Activated CD4-positive, alpha-beta T cell treated with anti-CD3 and anti-CD28 coated beads, Interleukin-2, Interleukin-4, amounts not matched to agents 100 ng/mL and 50 ng/mL, durations not matched to agents 16 hours and 8 hours (primary cell): ENCODE measurements around the gene FAM184B.

Experiments
- DNase-seq: peaks from one replicate; pipeline ENCODE4 v3.0.0-alpha.2; 2020; ENCODE audit warnings: low spot score

FAM184B gene

DNA sequence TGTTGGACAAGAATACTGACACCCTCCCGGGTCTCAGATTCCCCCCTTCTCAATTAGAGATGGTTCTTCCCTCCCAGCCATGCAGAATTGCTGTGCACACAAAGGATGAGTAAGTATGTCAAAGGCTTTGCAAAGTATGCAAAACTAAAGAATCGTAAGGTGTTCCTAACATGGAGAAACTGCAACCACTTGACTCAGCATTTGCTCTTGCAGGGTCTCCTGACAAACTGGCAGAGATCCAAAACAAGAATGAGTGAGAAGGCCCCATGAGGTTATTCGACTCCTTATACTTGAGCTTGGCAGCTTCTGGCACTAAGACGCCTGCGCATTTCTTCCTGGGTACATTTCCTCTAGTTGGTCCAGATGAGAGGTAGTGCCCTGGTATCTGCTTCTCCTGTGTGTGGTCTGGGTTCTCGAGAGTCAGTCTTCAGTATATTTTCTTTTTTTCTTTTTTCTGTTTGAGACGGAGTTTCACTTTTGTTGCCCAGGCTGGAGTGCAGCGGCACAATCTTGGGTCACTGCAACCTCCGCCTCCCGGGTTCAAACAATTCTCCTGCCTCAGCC is 8.2 kb downstream of the FAM184B start:
- no peak for DNase-seq

GRCh38 chr4:17771284-17771908 is 10.0 kb downstream of the FAM184B start:
- no peak for DNase-seq

DNA sequence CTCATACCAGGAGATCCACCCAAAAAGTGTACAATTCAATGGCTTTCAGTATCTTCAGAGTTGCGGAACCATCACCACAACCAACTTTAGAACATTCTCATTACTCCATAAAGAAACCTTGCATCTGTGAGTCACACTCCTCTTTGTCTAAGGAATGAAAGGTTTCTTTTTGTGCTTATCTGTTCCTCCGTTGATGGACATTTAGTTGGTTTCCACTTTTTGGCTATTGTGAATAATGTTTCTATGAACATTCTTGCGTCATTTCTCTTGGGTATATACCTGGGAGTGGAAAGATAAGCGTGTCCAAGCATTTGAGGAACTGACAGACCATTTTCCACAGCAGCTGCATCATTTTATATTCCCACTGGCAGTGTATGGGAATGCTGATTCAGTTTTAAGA is 10.6 kb downstream of the FAM184B start:
- no peak for DNase-seq

DNA sequence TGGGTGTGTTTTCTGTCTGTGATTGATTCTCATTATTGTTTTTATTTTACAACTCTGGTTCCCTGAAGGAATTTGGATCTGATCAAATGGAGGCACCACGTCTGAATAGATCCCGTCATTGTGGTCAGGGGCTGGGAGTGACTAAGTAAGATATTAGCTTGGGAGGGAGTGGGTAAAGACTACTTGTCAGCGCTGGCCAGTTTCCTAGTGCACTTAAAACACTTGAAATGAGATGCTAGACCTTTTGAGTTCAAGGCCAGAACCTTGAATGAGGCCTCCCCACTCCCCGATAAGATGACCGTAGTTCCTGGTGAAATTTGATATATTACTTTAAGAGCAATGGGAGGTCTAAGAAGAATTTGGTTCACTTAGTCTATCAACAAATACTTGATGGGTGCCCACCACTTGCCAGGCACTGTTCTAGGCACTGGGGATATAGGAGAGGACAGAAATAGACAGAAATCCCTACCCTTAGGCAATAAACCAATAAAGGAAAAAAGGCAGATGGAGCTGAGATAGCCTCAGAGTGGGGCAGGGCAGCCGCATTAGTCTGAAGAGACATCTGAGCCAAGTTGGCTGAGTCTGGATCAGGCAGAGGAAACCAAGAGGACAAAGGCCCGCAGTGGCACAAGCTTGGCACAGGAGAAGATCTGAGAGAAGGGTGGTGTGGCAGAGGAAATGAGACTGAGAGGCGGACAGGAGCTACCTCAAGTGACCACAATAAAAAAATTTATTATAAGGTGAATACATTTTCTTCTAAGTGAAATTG is 11.8 kb downstream of the FAM184B start:
- no peak for DNase-seq

- DNase-seq = no peak
Measured at GRCh38 chr4:17766826-17767458, 14.5 kb downstream of the FAM184B start.

DNA sequence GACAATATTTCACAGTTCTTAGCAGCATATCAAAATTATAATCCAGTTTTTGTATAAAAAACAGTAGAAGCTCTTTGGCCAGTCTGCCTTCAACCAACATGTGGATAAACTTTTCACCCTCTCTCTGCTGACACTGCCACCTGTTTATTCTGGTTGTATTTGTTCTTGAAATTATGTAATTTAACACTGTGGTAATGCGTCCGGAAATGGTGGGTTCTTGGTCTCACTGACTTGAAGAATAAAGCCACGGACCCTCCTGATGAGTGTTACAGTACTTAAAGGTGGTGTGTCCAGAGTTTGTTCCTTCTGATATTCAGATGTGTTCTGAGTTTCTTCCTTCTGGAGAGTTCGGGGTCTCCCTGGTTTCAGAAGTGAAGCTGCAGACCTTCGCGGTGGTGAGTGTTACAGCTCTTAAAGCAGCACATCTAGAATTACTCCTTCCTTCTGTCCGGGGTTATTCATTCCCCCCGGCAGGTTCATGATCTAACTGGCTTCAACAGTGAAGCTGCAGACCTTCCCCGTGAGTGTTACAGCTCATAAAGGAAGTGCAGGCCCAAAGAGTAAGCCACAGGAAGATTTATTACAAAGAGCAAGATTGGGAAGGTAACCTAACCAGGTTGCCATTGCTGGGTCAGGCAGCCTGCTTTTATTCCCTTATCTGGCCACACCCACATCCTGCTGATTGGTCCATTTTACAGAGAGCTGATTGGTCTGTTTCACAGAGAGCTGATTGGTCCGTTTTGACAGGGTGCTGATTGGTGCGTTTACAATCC is 15.7 kb downstream of the FAM184B start:
- no peak for DNase-seq

DNA sequence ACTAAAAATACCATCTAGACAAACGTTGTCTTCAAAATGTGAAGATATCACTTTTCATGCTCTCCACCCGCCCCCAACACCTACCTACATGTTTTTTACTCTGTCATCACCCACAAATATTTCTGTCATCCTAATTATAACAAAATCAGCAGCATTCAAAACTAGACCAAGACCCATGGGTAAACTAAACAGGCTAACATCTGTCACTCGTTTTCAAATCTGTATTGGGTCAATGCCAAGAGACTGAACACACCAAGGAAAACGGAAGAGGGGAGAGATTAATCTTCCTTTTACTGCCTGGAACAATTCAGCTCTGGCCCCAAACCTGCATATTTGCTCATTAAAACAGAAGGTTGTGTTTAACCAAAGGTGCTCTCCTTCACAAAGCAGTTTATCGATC is 17.5 kb downstream of the FAM184B start:
- DNase-seq = no peak

DNA sequence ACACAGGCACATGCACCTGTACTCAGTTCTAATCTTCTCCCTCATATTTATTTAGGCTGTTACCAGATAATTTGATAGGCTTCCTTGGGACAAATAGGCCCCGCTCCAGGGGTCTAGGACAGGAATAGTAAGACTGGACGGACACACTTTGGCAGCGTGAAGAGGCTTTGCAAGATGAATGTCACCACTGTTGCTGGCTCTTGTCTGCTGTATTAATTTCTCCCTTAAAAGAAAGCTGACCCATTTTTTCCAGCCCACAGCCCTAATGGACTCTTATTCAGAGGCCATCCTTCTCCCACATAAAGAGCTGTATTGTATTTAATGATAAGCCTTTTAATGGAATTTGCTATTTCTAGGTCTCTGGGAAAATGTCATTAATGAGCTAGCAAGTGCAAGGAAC is 18.0 kb downstream of the FAM184B start:
- DNase-seq = no peak

DNA sequence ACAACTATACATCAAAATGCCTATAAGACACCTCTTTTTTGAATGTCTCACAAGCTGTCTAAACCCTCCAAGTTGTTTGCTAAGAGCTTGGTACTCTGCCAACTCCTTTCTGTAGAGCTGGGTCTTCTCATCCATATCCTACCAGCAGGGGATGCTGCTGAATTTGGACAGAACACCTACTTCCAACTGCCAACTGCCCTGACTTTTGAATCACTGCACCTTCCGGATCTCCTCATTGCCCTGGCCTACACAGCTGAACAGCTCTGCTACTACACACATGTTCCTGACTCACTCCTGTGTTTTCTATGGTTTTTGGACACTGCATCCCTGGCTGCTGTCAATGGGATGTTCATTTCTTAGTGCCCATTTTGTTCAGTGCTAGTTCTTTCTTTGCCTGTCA is 18.7 kb downstream of the FAM184B start:
- DNase-seq = no peak

DNA sequence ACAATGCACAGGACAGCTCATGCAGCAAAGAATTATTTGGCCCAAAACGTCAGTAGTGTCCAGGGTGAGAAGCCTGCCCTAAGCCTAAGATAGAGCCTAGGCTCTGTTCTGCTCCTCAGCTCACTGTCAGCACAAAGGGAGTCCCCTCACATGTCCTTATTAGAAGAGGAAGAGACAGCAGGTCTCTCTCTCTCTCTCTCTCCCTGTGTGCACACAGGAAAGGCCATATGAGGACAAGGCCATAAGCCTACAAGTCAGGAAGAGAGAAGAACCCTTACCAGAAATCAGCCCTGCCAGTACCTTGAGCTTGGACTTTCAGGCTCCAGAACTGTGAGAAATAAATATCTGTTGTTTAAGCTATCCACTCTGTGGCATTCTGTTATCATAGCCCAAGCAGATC is 20.4 kb downstream of the FAM184B start:
- DNase-seq = no peak

- DNase-seq = no peak
Measured at GRCh38 chr4:17760626-17761025, 20.8 kb downstream of the FAM184B start.

- DNase-seq = no peak
Measured at GRCh38 chr4:17758485-17758884, 22.9 kb downstream of the FAM184B start.

DNA sequence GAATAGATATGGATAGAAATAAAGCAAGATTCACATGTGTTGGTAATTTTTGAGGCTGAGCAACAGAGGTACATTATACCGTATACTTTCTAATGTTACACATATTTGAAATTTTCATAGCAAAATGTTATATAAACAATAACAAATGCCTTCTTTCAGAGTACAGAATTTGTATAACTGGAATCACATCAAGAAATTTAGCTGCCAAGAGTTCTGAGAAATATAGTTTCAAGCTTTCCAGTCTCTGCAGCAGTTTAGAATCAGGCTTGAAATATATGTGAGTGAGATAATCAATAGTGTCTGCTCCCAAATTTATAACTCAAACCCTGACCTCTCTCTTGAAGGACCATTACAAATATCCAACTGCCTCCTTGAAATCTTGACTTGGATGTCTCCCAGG is 23.8 kb downstream of the FAM184B start:
- no peak for DNase-seq

- DNase-seq = no peak
Measured at GRCh38 chr4:17753646-17754045, 27.8 kb downstream of the FAM184B start.

- no peak for DNase-seq
Measured at GRCh38 chr4:17740702-17741101, 40.7 kb downstream of the FAM184B start.

DNA sequence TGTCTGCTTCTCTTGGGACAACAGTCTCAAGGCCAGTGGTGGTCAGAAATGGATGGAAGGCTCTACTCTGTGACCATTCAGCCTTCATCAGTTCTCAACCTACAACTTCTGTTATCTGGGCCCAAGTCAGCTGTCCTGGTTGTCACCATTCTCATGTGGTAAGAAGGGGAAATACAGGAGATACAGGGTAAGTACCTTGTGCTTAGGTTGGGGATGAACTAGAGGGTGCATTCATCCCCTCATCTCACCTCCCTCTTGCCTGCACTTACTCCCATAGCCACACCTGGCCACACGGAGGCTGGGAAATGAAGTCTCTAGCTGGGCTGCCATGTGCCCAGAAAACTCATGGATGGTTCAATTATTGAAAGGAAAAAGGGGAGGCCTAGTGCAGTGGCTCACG is 44.9 kb downstream of the FAM184B start:
- DNase-seq = no peak

GRCh38 chr4:17726911-17727310 is 54.5 kb downstream of the FAM184B start:
- DNase-seq = no peak

DNA sequence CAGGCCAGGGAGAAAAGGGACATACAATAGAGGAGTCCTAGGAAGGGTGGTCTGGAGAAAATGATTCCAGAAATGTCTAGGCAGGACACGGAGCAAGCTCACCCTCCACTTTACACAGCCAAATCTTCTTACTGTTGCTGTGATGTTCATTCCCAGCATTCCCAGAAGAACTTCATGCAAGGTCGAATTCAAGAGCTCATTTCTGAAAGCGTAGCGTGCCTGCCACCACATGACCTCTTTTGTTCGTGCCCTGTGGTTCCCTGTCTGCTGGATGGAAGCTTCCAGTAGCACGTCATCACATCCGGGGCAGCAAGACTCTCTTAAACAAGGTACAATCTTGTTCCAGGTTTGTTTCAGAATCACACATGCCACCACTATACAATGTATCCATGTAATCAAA is 57.8 kb downstream of the FAM184B start:
- DNase-seq = no peak

- DNase-seq = no peak
Measured at GRCh38 chr4:17722356-17722700, 59.1 kb downstream of the FAM184B start.

DNA sequence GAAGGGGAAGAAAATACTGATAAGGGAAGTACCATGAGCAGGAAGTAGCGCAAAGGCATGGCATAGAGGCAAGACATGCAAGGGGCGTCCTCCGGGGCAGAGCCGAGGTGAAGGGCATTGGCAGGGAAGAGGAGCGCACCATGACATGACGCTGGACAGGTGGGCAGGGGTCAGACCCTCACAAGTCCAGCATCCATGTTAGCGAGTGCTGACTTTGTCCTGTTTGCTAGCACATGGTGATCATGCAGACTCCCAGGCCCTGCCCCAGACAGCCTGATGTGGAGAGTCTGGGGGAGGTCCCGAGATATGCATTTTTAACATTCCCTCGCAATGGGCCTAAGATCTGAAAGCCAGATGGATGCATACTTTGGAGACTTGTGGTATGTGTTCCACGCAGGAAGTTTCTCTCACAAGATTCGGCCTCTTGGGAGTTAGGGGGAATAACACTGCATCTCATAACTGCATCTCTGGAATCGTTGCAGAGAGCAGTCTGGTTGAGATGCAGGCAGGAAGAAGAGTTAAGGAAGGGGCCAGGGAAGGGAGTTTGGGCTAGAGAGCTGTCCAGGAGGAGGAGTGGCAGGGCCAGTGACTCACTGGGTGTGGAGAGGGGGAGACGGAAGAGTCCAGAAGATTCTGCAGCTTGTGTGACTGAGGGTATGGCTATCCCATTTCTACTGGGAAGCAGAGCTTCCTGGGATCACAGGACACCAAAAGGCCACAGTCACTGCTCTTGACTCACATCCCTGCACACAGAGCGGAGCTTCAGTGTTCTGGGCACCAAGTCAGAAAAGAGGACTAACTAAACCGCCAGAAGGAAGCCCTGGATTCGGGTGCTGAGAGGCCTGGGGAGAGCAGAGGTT is 59.7 kb downstream of the FAM184B start:
- DNase-seq = no peak

DNA sequence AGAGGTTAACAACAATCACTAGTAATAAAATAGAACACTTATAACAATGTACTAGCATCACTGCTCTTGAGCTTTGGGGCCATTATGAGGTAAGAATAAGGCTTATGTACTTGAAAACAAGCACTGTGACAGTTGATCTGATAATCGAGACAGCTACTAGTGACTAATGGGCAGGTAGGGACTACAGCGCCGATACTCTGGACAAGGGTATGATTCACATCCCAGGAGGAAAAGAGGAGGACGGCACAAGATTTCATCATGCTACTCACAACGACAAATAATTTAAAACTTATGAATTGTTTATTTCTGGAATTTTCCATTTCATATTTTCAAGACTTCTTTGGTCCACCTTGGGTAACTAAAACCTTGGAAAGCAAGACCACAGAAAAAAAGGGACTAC is 62.3 kb downstream of the FAM184B start:
- no peak for DNase-seq

- DNase-seq = no peak
Measured at GRCh38 chr4:17718471-17718870, 63.0 kb downstream of the FAM184B start.
